Neural crest cell (in vitro differentiated cells): ENCODE measurements around the gene FLOT2. TPM values are rescaled to one million over a fixed set of nuclear protein-coding genes. Genes with fewer than 3 reads are reported as not detected.
"Not testable (repeated sequence)": the region's sequence is repeated elsewhere in the genome, so short reads cannot be mapped to it uniquely, and the experiment has no call there.

Experiments used
- DNase-seq: peaks from one replicate; pipeline ENCODE4 v3.0.0; 2021; ENCODE audit warnings: low read depth, mixed read lengths, low spot score
- H3K27ac Mint-ChIP-seq: one replicate; pipeline ENCODE4 v1.8.0; 2021; ENCODE audit warnings: mild to moderate bottlenecking, mixed read lengths; ENCODE audit not compliant: unreplicated experiment
- H3K27me3 Mint-ChIP-seq: 2 replicates; pipeline ENCODE4 v1.8.0; 2021; ENCODE audit warnings: low read depth, mild to moderate bottlenecking, mixed read lengths
- H3K36me3 Mint-ChIP-seq: 2 replicates; pipeline ENCODE4 v1.8.0; 2021; ENCODE audit warnings: low read depth, mild to moderate bottlenecking, mixed read lengths
- H3K4me1 Mint-ChIP-seq: 2 replicates; pipeline ENCODE4 v1.8.0; 2021; ENCODE audit warnings: mixed read lengths
- H3K4me3 Mint-ChIP-seq: one replicate; pipeline ENCODE4 v1.8.0; 2021; ENCODE audit warnings: mild to moderate bottlenecking, mixed read lengths
- H3K9me3 Mint-ChIP-seq: 2 replicates; pipeline ENCODE4 v1.8.0; 2021; ENCODE audit warnings: mixed read lengths
- CTCF ChIP-seq: fragments of 200-600 bp; sonication (generic); conservative IDR thresholded peaks from 2 replicates; pipeline ENCODE4 v1.5.0; 2021; ENCODE audit warnings: antibody characterized with exemption, mild to moderate bottlenecking
- total RNA-seq: library from RNA; stranded (reverse); gene quantifications from 2 replicates; pipeline ENCODE4 v1.2.1, GENCODE V29; 2021

Gene FLOT2
- total RNA-seq, 1 donor from 2014 or later: 133 TPM

- no peak for DNase-seq
- peaks cover 56% of the 10 kb centered on the region for H3K4me1 Mint-ChIP-seq
- H3K36me3 Mint-ChIP-seq: peaks cover 14% of the 10 kb centered on the region
- H3K27me3 Mint-ChIP-seq: no peaks in the 10 kb centered on the region
- TF ChIP-seq CTCF: no peak
- peak overlapping the region; percentile 75 for H3K27ac Mint-ChIP-seq
- H3K4me3 Mint-ChIP-seq: peak overlapping the region; percentile 98
- H3K9me3 Mint-ChIP-seq: no peaks in the 10 kb centered on the region
Measured at GRCh38 chr17:28897769-28898526, 415 bp upstream of the FLOT2 start.

- peak overlapping the region; percentile 29 for H3K27ac Mint-ChIP-seq
- no peaks in the 10 kb centered on the region for H3K27me3 Mint-ChIP-seq
- DNase-seq: no peak
- TF ChIP-seq CTCF: no peak
- peaks cover 10% of the 10 kb centered on the region for H3K36me3 Mint-ChIP-seq
- no peaks in the 10 kb centered on the region for H3K9me3 Mint-ChIP-seq
- H3K4me1 Mint-ChIP-seq: peaks cover 52% of the 10 kb centered on the region
- H3K4me3 Mint-ChIP-seq: peak overlapping the region; percentile 98
Measured at GRCh38 chr17:28896491-28896883, 1.0 kb downstream of the FLOT2 start.

GRCh38 chr17:28895794-28896447 is 1.6 kb downstream of the FLOT2 start:
- H3K27me3 Mint-ChIP-seq: no peaks in the 10 kb centered on the region
- TF ChIP-seq CTCF: no peak
- H3K36me3 Mint-ChIP-seq: peaks cover 13% of the 10 kb centered on the region
- no peaks in the 10 kb centered on the region for H3K9me3 Mint-ChIP-seq
- DNase-seq: no peak
- H3K4me1 Mint-ChIP-seq: peaks cover 56% of the 10 kb centered on the region
- peak overlapping the region; percentile 98 for H3K4me3 Mint-ChIP-seq
- H3K27ac Mint-ChIP-seq: no peak overlapping the region

- Mint-ChIP-seq H3K4me3 (peak overlapping the region; percentile 70), H3K27ac (peak overlapping the region; percentile 43), H3K4me1 (peaks cover 58% of the 10 kb centered on the region)
- H3K27me3 Mint-ChIP-seq, DNase-seq, H3K9me3 Mint-ChIP-seq, H3K36me3 Mint-ChIP-seq: not testable (repeated sequence)
Measured at GRCh38 chr17:28893248-28894183, 4.0 kb downstream of the FLOT2 start.

GRCh38 chr17:28892024-28892423 is 5.5 kb downstream of the FLOT2 start:
- no peak overlapping the region for H3K4me3 Mint-ChIP-seq
- H3K27me3 Mint-ChIP-seq: no peaks in the 10 kb centered on the region
- H3K27ac Mint-ChIP-seq: no peak overlapping the region
- peaks cover 56% of the 10 kb centered on the region for H3K4me1 Mint-ChIP-seq
- peaks cover 3% of the 10 kb centered on the region for H3K36me3 Mint-ChIP-seq
- H3K9me3 Mint-ChIP-seq: no peaks in the 10 kb centered on the region
- TF ChIP-seq CTCF: no peak
- no peak for DNase-seq
